GM18909 (cell line): Measurements from ENCODE around the gene CIITA.
A peak's percentile ranks its signal among the peaks of the same experiment; 100 is the strongest.

ENCODE experiments used
- ATAC-seq: cut with Tn5 transposase; IDR thresholded peaks from one replicate; pipeline ENCODE4 v1.9.1; 2021; ENCODE audit warnings: mild to moderate bottlenecking; ENCODE audit not compliant: unreplicated experiment, poor library complexity

Gene CIITA

GRCh38 chr16:10932959-10933710 lies 56.1 kb downstream of the CIITA start:
- no peak for ATAC-seq

- ATAC-seq = no peak
Observed at GRCh38 chr16:10933865-10934264, 56.9 kb downstream of the CIITA start.

- ATAC-seq = no peak
Observed at GRCh38 chr16:10934325-10935107, 57.5 kb downstream of the CIITA start.

GRCh38 chr16:10935226-10935915 lies 58.4 kb downstream of the CIITA start:
- no peak for ATAC-seq

GRCh38 chr16:10936272-10936984 lies 59.4 kb downstream of the CIITA start:
- no peak for ATAC-seq

GRCh38 chr16:10937068-10937859 lies 60.3 kb downstream of the CIITA start:
- ATAC-seq = no peak

GRCh38 chr16:10938321-10938720 lies 61.3 kb downstream of the CIITA start:
- ATAC-seq = no peak

- ATAC-seq = no peak
Observed at GRCh38 chr16:10938796-10939648, 62.0 kb downstream of the CIITA start.

- no peak for ATAC-seq
Observed at GRCh38 chr16:10939649-10940234, 62.7 kb downstream of the CIITA start.

GRCh38 chr16:10940501-10941079 lies 63.6 kb downstream of the CIITA start:
- no peak for ATAC-seq

GRCh38 chr16:10941127-10941933 lies 64.3 kb downstream of the CIITA start:
- no peak for ATAC-seq

- ATAC-seq = peak; percentile 5
Observed at GRCh38 chr16:10941935-10942351, 64.9 kb downstream of the CIITA start.

- ATAC-seq = peak; percentile 67
Observed at GRCh38 chr16:10942352-10943063, 65.5 kb downstream of the CIITA start, which contains the start of gene DEXI. Gene DEXI, minus strand, starts transcription at chr16:10942468. Its CDS starts 463 bp downstream, at chr16:10942005.

- ATAC-seq = no peak
Observed at GRCh38 chr16:10943064-10943353, 66.0 kb downstream of the CIITA start.

- ATAC-seq = peak; percentile 73
Observed at GRCh38 chr16:10944249-10945064, 67.5 kb downstream of the CIITA start, which contains the start of gene CLEC16A. Gene CLEC16A, plus strand, starts transcription at chr16:10944564. Its CDS starts 154 bp downstream, at chr16:10944718.
